Fibroblast of mammary gland (primary cell): ENCODE results near the gene ZBTB5.
"Not testable (repeated sequence)": the region's sequence is repeated elsewhere in the genome, so short reads cannot be mapped to it uniquely, and the experiment has no call there.

ENCODE experiments used
- DNase-seq: peaks from one replicate; pipeline ENCODE4 v3.0.0-alpha.2; 2010; ENCODE audit warnings: low read depth
- H3K4me3 ChIP-seq: 2 replicates; pipeline ENCODE4 v1.5.1; 2011; ENCODE audit warnings: low read depth, mild to moderate bottlenecking, low read length, moderate library complexity; ENCODE audit not compliant: control insufficient read depth
- CTCF ChIP-seq: conservative IDR thresholded peaks from 2 replicates; pipeline ENCODE4 v1.5.1; 2011; ENCODE audit warnings: low read depth, low read length, inconsistent platforms; ENCODE audit not compliant: control insufficient read depth, insufficient read depth

Gene ZBTB5

GRCh38 chr9:37465249-37466036 is at the start of gene ZBTB5:
TSS of gene ZBTB5 (minus strand) at chr9:37465450. CDS start at chr9:37442551, 22,899 bp downstream.
- no peak for TF ChIP-seq CTCF
- peak; percentile 100 for DNase-seq
- peak within 1 kb of the TSS; percentile 91 for H3K4me3 ChIP-seq

GRCh38 chr9:37514999-37515398 is 49.7 kb upstream of the ZBTB5 start:
- no peak for DNase-seq
- TF ChIP-seq CTCF: no peak
- H3K4me3 ChIP-seq: no peak overlapping the region

- DNase-seq, H3K4me3 ChIP-seq: not testable (repeated sequence)
Measured at GRCh38 chr9:37514415-37514814, 49.2 kb upstream of the ZBTB5 start.

- H3K4me3 ChIP-seq: no peak overlapping the region
- TF ChIP-seq CTCF: no peak
- DNase-seq: no peak
Measured at GRCh38 chr9:37512437-37512836, 47.2 kb upstream of the ZBTB5 start.

- no peak overlapping the region for H3K4me3 ChIP-seq
- peak; percentile 20 for TF ChIP-seq CTCF
- DNase-seq: no peak
Measured at GRCh38 chr9:37511016-37512010, 46.1 kb upstream of the ZBTB5 start.

- H3K4me3 ChIP-seq, DNase-seq: not testable (repeated sequence)
Measured at GRCh38 chr9:37510053-37510452, 44.8 kb upstream of the ZBTB5 start.

- no peak for TF ChIP-seq CTCF
- H3K4me3 ChIP-seq: no peak overlapping the region
- DNase-seq: no peak
Measured at GRCh38 chr9:37509536-37509935, 44.3 kb upstream of the ZBTB5 start.
